HG02981 (cell line): ENCODE results near the gene SLC9C2.
"Not testable (repeated sequence)": the region's sequence is repeated elsewhere in the genome, so short reads cannot be mapped to it uniquely, and the experiment has no call there.

ENCODE experiments used
- ATAC-seq: cut with Tn5 transposase; IDR thresholded peaks from one replicate; pipeline ENCODE4 v1.9.1; 2021; ENCODE audit warnings: mild to moderate bottlenecking, moderate library complexity; ENCODE audit not compliant: unreplicated experiment

Gene SLC9C2

DNA sequence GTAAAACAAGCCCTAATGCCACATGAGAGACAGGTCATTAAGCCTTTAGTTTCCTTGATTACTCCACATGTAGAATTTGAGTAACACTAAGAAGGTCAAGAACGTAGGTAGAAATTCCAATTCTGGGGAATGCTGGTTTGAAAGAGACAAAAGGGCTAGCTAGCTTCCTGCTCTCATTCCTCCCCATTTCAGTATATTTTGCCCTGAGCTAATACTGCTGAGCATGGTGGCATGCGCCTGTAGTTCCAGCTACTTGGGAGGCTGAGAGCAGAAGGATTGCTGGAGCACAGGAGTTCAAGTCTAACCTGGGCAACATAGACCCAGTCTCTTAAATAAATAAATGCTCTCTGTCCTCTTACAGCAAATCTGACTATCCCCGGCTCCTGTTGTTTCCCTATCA, 112.9 kb downstream of the SLC9C2 start:
- ATAC-seq = no peak

DNA sequence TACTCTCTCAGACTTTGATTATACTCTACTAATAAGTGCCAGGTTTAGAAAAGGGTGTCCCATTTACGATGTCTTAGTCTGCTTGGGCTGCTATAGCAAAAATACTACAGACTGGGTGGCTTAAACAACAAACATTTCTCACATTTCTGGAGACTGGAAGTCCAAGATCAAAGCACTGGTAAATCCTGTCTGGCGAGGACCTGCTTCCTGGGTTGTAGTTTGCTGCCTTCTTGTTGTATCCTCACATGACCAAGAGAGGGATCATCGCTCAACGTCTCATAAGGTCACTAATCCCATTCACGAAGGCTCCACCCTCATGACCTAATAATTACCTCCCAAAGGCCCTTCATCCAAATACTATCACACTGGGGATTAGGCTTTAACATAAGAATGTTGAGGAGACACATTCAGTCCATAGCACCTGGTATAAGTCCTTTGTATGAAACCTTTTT, 113.7 kb downstream of the SLC9C2 start:
- ATAC-seq = no peak

DNA sequence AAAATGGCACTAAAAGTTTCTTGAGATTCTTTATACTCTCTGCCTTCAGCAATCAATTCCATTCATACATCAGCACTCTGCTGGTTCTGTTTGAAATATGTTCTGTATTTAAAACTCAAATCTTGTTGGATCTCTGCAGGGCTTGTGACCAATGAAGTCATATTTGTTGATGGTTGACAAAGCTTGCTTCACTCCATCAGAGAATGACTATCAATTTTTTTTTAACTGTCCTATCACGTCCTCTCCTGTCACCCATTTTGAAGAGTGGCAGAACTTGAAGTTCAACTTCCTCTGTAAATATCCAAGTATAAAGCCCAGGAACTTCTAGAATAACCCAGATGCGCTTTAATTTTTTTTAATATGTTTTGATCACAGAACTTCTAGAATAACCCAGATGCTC, 114.9 kb downstream of the SLC9C2 start:
- no peak for ATAC-seq

DNA sequence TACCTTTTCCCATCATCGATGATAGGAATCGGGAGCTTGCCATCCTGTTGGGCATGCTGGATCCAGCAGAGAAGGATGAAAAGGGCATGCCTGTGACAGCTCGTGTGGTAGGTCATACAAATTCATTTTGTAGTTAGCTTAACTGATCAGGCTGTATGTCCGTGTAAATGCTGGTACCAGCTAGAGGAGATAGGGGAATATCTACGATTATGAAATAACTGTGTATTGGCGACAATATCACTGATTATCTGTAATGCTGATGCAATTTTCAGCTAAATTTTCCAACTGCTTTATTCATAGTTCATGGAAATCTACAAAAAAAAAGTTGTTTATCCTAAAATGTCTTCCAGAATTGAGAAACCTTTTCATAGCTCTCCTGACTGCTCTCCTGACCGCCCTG, 117.5 kb downstream of the SLC9C2 start:
- ATAC-seq = no peak

DNA sequence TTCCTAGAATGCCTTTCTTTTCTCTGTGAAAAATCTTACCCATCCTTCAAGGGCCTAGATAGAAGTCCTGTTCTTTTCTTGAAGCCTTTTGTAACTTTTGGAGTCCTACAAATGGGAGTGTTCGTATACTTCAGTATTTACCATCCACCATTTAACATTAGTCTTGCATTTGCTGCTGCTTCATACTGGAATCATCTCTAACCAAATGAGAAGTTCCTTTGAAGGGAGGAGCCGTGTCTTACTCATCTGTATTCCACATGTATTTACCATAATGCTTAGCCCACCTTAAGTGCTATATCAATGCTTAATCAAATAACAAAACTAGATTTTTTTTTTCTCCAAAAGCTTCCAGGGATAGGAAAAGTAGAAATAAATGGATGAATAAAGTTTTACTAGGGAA, 118.6 kb downstream of the SLC9C2 start:
- ATAC-seq = no peak

DNA sequence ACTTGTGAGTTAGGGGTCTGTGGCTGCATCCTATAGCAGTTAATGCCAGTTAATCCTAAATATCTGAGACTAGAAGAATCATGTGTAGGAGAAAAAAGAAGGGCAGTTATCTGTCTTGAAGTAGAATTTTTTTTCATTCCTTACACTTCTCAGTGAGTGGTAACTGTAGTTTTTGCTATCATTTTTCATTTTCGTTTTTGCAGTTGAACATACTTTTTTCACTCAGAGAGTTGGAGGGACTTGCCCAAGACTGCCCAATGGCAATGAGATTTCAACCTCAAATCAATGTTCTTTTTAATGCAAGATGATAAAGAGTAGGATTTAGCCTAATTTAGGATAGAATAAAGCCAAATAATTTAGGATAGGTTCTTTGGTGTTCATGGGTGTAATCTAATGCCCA, 120.2 kb downstream of the SLC9C2 start:
- no peak for ATAC-seq

DNA sequence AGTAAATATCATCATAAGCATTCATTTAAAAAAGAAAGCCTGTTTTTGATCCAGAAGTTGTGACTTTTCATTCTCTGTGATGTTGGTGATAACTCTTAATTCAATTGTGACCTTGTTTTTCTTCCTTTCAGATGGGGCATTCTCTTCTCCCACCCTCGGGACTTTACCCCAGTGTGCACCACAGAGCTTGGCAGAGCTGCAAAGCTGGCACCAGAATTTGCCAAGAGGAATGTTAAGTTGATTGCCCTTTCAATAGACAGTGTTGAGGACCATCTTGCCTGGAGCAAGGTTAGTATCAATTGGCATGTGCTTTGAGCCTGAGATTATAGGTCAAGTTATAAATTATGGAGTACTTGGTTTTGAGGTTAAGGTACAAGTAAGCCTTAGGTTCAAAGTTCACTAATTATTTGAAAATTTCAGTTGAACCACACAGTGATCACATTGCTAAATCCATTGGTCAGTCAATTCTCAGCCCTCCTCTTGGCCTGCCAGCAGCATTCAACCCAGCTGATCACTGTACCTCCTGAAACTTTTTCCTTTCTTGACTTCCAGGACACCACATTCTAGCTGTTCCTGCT, 121.6 kb downstream of the SLC9C2 start:
- ATAC-seq = no peak

DNA sequence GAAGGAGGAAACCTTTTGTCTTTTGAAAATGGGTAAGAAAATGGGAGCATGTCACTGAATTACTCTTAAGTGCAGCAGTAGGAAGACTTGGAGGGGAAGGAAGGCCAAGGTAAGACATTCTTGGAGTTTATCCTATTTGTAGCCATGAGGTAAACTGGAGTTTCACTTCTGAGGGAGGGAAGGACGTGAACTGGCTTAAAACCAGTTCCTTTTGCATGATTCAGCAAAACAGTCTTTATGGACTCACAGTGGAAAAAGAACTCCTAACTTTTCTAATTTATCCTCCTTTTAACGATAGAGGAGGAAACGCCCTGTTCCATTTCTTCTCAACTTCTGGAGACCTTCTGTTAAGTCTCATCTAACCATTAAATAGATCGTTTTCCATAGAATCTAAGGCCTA, 123.2 kb downstream of the SLC9C2 start:
- ATAC-seq = no peak

DNA sequence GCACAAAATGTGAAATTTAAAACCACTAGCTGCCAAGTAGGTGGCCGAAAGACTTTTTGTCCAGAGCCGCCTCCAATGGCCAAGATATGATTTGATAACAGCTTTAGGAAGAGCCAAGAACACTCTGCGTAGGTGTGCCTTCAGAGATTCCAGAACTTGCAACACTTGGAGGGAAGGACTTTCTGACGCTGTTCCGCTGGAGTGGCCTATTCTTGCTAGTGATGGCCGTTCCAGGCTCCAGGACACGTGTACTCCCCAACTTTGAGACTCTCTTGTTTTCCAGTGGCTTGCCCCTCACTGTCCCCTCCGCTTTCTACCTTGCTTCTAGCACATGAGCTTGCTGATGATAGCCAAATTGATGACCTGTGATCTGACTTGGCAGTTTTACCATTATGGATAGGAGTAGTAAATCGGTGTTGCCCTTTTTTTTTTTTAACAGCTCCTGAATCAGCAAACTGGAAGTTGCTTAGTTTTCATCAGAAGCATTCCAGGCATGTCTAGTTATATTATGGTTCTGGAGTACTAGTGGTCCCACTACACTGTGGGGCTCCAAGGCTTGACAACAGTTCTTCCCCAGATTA, 124.7 kb downstream of the SLC9C2 start:
- no peak for ATAC-seq

DNA sequence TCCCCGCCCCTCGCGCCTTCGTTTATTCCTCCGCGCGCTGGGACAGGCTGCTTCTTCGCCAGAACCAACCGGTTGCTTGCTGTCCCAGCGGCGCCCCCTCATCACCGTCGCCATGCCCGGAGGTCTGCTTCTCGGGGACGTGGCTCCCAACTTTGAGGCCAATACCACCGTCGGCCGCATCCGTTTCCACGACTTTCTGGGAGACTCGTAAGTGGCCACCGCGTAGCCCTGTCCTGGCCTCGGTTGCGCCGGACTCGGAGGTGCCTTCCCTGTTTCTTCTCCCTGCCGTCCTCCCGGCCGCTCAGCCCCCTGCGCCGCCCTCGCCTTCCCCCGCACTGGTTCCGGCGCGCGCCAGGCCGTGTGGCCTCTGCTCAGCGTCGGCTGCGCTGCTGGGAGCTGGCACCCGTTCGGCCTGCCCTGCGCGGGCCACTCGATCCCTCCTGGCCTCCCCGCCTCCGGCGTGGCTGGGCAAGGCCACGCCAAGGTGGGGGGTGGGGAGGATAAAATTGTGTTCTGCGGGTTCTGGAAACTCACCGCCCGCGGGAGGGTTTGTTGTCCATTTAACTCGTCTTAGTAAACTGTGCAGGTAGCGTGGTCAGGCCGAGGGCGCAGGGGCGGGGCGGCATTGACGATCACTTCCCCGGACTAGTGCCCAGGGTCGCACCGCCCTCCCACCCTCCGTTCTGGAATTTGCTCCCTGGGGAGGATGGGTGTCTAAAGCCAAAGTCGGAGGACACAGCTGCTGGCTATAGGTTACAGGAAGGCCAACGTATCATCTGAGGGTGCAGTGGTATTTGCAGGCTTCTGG, 125.4 kb downstream of the SLC9C2 start, which contains the start of gene PRDX6:
PRDX6 (plus strand) TSS at position 50 of the 808 bp plus-strand sequence; CDS start at position 113, 63 bp downstream.
- ATAC-seq = peak; percentile 54

DNA sequence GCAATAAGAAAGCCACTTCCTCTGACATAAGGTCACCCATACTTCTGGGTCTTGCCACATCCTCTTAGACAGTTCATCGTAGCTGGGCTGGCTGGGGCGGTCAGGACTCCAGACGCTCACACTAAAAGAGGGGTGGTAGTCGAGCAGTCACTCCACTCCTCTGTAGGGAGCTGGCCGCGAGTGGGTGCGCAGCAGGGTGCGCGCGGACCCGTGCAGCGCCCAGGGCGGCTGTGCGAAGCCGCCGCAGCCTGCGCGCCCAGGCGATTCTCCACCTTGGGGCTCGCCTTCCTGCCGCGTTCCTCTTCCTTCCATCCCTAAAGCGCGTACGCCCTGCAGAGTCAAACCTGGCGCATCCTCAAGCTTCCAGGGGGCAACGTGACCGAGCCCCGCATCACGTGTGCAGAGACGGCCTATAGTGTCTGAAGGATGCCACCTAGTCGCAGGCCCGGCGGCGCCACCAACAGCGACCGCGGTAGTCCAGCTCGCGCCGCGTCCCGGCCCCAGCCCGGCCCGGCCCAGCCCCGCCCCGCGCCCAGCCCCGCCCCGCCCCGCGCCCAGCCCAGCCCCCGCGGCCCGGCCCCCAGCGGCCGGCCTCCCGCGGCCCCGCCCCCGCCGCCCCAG, 126.1 kb downstream of the SLC9C2 start:
- peak; percentile 90 for ATAC-seq

DNA sequence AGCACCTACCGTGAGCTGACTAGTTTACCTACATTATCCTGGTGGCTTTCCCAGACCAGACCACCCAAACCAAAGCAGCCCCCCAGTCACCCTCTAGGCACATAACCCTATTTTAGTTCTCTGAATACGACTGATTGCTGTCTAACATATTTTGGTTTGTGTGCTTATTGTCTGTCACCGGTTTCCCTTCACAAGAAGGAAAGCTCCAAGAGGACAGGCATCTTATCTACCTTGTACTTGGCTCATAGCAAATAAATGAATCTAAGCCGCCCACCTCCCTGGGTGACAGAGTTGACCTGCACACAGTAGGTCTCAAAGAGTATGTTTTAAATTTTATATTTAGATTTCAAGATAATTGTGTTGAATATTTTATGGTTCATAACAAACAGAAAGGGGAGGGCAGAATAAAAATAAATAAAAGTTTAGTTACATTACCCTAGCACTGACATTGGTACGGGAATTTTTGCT, 126.6 kb downstream of the SLC9C2 start:
- ATAC-seq = no peak

DNA sequence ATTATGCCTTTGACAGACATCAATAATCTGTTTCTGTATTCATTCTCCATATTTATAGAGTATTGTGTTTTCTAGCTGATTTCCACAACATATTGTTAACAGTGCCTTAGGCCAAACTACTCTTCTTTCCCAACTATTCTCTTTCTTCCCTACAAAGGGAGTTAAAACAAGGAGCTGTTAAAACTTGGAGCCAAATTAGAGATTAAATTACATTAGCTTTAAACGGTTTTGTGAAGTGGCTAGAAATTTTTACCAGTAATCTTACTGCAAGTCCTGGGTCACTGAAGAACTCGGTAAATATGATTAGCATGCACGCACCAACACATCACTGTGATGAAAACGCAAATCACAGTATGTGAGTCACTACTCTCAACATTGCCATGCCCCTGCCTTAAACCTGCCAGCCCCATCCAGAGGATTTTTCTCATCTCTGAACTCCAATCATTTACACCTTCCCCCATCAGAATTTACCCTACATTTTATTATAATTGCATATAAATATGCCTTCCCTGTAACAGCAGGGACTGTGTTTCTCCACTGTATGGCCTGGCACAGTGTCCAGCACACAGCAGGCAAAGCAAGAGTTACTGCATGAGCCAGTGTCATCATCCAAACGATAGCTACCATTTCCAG, 127.2 kb downstream of the SLC9C2 start:
- no peak for ATAC-seq

DNA sequence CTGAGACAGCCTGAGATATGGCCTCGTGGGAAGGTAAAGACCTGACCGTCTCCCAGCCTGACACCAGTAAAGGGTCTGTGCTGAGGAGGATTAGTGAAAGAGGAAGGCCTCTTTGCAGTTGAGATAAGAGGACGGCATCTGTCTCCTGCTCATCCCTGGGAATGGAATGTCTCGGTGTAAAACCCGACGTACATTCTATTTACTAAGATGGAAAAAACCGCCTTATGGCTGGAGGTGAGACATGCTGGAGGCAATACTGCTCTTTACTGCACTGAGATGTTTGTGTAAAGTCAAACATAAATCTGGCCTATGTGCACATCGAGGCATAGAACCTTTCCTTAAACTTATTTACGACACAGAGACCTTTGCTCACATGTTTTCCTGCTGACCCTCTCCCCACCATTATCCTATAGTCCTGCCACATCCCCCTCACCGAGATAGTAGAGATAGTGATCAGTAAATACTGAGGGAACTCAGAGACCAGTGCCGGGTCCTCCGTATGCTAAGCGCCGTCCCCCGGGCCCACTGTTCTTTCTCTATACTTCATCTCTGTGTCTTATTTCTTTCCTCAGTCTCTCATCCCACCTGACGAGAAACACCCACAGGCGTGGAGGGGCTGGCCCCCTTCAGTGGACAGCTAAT, 128.0 kb downstream of the SLC9C2 start:
- ATAC-seq = not testable (repeated sequence)

DNA sequence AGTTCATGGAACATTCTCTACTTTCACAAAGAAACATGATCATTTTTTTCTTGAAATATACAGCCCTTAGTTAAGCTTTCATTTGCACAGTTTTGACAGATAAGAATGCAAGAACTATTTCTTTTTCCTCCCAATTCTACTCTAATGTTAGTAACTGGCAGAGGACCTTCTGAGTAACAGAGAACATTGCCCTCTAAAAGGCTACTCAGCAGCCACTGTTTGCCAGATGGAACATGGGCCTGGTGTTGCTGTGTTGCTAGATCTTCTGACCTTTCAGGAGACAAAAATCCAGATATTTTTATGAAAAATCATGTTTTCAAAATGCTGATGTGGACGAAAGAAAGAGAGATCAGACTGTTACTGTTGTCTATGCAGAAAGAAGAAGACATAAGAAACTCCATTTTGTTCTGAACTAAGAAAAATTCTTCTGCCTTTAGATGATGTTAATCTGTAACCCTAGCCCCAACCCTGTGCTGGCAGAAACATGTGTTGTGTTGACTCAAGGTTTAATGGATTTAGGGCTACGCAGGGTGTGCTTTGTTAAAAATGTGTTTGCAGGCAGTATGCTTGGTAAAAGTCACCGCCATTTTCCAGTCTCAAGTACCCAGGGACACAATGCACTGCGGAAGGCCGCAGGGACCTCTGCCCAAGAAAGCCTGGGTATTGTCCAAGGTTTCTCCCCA, 128.6 kb downstream of the SLC9C2 start:
- ATAC-seq = no peak

DNA sequence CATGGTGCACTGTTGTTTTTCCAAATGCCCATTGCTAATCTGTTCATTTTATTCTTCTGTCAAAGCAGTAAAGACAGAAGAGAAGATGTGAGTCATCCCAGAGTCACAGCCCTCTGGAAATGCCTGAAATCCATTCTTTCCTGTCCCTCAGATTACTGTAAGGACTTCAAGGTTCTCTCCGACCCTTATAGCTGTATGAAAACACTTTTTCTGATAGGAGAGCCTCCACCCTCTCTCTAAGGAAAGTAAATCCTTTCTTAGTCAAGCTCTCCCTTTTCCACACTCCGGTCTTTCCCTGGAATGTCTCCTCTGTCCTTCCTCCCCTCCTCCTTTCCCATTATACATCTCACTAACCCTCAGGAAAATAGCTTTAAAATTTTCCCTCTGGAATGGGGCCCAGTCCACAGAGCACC, 129.3 kb downstream of the SLC9C2 start:
- ATAC-seq = no peak

DNA sequence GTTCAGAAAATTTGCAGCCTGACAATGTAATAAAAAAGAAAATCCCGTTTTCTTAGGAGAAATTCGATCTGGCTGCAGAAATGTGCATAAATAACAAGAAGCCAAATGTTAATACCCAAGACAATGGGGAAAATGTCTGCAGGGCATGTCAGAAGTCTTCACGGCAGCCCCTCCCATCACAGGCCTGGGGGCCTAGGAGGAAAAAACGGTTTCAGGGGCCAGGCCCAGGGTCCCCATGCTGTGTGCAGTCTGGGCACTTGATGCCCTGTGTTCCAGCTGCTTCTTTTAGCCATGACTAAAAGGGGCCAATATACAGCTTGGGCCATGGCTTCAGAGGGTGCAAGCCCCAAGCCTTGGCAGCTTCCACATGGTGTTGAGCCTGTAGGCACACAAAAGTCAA, 132.3 kb downstream of the SLC9C2 start:
- no peak for ATAC-seq

DNA sequence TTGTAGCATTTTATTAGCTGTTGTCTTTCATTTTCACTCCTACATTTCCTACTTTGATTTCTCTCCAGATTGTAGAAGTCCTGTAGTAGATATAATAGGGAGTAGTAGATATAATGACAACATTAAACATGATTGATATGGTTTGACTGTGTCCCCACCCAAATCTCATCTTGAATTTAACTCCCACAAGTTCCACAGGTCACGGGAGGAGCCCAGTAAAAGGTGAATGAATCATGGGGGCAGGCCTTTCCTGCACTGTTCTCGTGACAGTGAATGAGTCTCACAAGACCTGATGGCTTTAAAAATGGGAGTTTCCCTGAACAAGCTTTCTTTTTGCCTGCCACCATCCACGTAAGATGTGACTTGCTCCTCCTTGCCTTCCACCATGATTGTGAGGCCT, 133.2 kb downstream of the SLC9C2 start:
- ATAC-seq = no peak

DNA sequence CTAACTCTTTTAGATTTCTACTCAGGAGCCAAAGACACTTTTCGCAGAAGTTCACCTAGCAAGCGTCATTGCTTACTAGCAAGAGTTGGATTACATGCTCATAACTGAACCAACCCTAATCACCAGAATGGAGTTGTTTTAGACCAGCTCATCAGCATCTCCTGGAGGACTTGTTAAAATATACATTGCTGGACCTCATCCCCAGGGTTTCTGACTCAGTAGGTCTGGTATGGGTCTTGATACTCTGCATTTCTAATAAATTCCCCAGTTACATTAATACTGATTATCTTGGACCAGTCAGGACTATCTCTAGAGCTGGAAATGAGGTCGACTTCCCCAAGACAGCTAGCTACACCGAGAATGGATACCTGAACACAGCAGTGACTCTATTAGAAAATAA, 135.4 kb downstream of the SLC9C2 start:
- no peak for ATAC-seq

DNA sequence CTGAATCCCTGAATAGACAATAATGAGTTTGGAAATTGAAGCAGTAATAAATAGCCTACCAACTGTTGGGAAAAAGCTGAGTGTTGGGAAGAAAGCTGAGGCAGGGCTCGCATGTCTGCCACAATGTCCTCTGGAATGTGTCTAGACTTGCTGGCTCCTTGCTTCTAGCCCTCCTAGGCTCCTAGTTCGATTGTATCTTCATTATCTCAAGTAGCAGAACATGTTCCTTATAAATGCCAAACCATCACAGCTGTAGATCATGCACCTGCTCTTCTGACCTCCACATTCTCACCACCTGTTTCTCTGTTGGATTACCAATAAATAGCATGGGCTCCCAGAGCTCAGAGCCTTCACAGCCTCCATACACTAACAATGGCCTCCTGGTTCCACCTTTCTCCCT, 138.7 kb downstream of the SLC9C2 start:
- not testable (repeated sequence) for ATAC-seq
